SK-N-SH (cell line): ENCODE data around the gene PPP1R14D. TPM values are rescaled to one million over a fixed set of nuclear protein-coding genes. Genes with fewer than 3 reads are reported as not detected.

Source experiments
- CTCF ChIA-PET: fragments of 300-600, 350-600 bp; formaldehyde crosslinking; extraction: SDS; loops from one replicate; lab custom pipeline; 2021; lab: Yijun Ruan, JAX
- POLR2A ChIA-PET: fragments of 350-600 bp; sonication (Branson Sonifier 250); formaldehyde crosslinking; extraction: SDS; loops from one replicate; lab custom pipeline; 2020; ENCODE audit warnings: antibody characterized with exemption, inconsistent platforms; lab: Yijun Ruan, JAX
- DNase-seq: peaks from one replicate; pipeline ENCODE4 v3.0.0; 2012
- H2AFZ ChIP-seq: fragments of 200-600 bp; sonication (generic); 2 replicates; pipeline ENCODE4 v1.8.1; 2016; ENCODE audit warnings: antibody characterized with exemption, mild to moderate bottlenecking, low read depth
- H3F3A ChIP-seq: fragments of 200-600 bp; sonication (generic); replicated peaks from 2 replicates; pipeline ENCODE3; 2016; ENCODE audit warnings: antibody characterized with exemption, mild to moderate bottlenecking; ENCODE audit not compliant: insufficient read depth
- H3K27ac ChIP-seq, 2 experiments: fragments of 200-500 bp in 1 of 2; fragments of 200-600 bp in 1 of 2; sonication (Bioruptor generic) in 1 of 2; sonication (generic), shearing (Covaris generic) in 1 of 2; 2 replicates each; pipeline versions ENCODE4 v1.5.1 to v1.6.1; 2014 to 2016; ENCODE audit warnings: low read depth in 2 of 2, inconsistent platforms in 1 of 2, low read length in 1 of 2, mild to moderate bottlenecking in 1 of 2, mixed read lengths in 1 of 2
- H3K27me3 ChIP-seq: fragments of 200-600 bp; sonication (generic), shearing (Covaris generic); 2 replicates; pipeline ENCODE4 v1.6.1; 2016; ENCODE audit warnings: mixed run types; ENCODE audit not compliant: insufficient read depth
- H3K36me3 ChIP-seq, 2 experiments: fragments of 200-500 bp in 1 of 2; fragments of 200-600 bp in 1 of 2; sonication (Bioruptor generic) in 1 of 2; sonication (generic) in 1 of 2; replicated peaks in 1 of 2; 2 replicates each; pipeline versions ENCODE3 to v1.5.1; 2014 to 2016; ENCODE audit warnings: low read length in 1 of 2, mild to moderate bottlenecking in 1 of 2; ENCODE audit not compliant: insufficient read depth in 2 of 2, control insufficient read depth in 1 of 2
- H3K4me1 ChIP-seq, 2 experiments: fragments of 200-500 bp in 1 of 2; fragments of 200-600 bp in 1 of 2; sonication (Bioruptor generic) in 1 of 2; sonication (generic), shearing (Covaris generic) in 1 of 2; 2 replicates each; pipeline versions ENCODE4 v1.5.1 to v1.6.1; 2014 to 2016; ENCODE audit warnings: low read depth in 1 of 2, low read length in 1 of 2, mixed run types in 1 of 2; ENCODE audit not compliant: insufficient read depth in 2 of 2, control insufficient read depth in 1 of 2
- H3K4me2 ChIP-seq: fragments of 200-600 bp; sonication (generic), shearing (Covaris generic); 2 replicates; pipeline ENCODE4 v1.6.1; 2017; ENCODE audit warnings: mixed run types
- H3K4me3 ChIP-seq, 2 experiments: fragments of 200-500 bp in 1 of 2; fragments of 200-600 bp in 1 of 2; sonication (Bioruptor generic) in 1 of 2; sonication (generic), shearing (Covaris generic) in 1 of 2; 2 replicates each; pipeline versions ENCODE4 v1.5.1 to v1.8.1; 2014 to 2016; ENCODE audit warnings: low read depth in 2 of 2, inconsistent platforms in 1 of 2, low read length in 1 of 2, mild to moderate bottlenecking in 1 of 2, mixed read lengths in 1 of 2, moderate library complexity in 1 of 2
- H3K79me2 ChIP-seq: fragments of 200-600 bp; sonication (generic); 2 replicates; pipeline ENCODE4 v1.8.1; 2017; ENCODE audit warnings: mild to moderate bottlenecking; ENCODE audit not compliant: insufficient read depth
- H3K9ac ChIP-seq: fragments of 200-600 bp; sonication (generic); 2 replicates; pipeline ENCODE4 v1.6.1; 2017; ENCODE audit warnings: mixed run types
- H3K9me2 ChIP-seq: fragments of 200-600 bp; sonication (generic); 2 replicates; pipeline ENCODE4 v1.6.1; 2017; ENCODE audit warnings: mixed run types
- H3K9me3 ChIP-seq: fragments of 200-600 bp; sonication (generic); 2 replicates; pipeline ENCODE4 v1.6.1; 2017; ENCODE audit warnings: mixed run types, mild to moderate bottlenecking, moderate library complexity
- H4K20me1 ChIP-seq: fragments of 200-600 bp; sonication (generic); 2 replicates; pipeline ENCODE4 v1.6.1; 2017; ENCODE audit warnings: mild to moderate bottlenecking, mixed run types; ENCODE audit not compliant: insufficient read depth
- CHD2 ChIP-seq: fragments of 150-350 bp; IDR thresholded peaks from 2 replicates; pipeline ENCODE4 v1.6.1; 2018; ENCODE audit warnings: low read length; ENCODE audit not compliant: partially characterized antibody
- CTCF ChIP-seq: fragments of 200-600 bp; sonication (generic); IDR thresholded peaks from 2 replicates; pipeline ENCODE4 v1.6.1; 2017; ENCODE audit warnings: antibody characterized with exemption, mild to moderate bottlenecking, moderate library complexity
- ELF1 ChIP-seq: IDR thresholded peaks from 2 replicates; pipeline ENCODE4 v1.4.0; 2012
- EP300 ChIP-seq, 2 experiments: IDR thresholded peaks; 2 replicates each; pipeline versions ENCODE4 v1.4.0 to v1.6.1; 2012; ENCODE audit warnings: borderline replicate concordance in 1 of 2, low read depth in 1 of 2, low read length in 1 of 2
- FOXJ3 ChIP-seq: sonication (generic); formaldehyde crosslinking; IDR thresholded peaks from 2 replicates; pipeline ENCODE4 v1.5.1; 2020; ENCODE audit warnings: mild to moderate bottlenecking, missing genetic modification reagents
- FOXM1 ChIP-seq: IDR thresholded peaks from 2 replicates; pipeline ENCODE4 v1.4.0; 2012; ENCODE audit warnings: low read depth, mild to moderate bottlenecking
- JUND ChIP-seq: IDR thresholded peaks from 2 replicates; pipeline ENCODE4 v1.4.0; 2012
- MAX ChIP-seq: IDR thresholded peaks from 2 replicates; pipeline ENCODE4 v1.4.0; 2012; ENCODE audit warnings: low read depth
- MEF2A ChIP-seq: IDR thresholded peaks from 2 replicates; pipeline ENCODE4 v1.4.0; 2012; ENCODE audit warnings: low read depth, borderline replicate concordance
- MXI1 ChIP-seq: IDR thresholded peaks from 2 replicates; pipeline ENCODE4 v1.6.1; 2012; ENCODE audit warnings: mild to moderate bottlenecking, low read depth, low read length, improper control_type of control experiment
- NRF1 ChIP-seq: IDR thresholded peaks from 2 replicates; pipeline ENCODE4 v1.6.1; 2012; ENCODE audit warnings: low read depth, mild to moderate bottlenecking, low read length
- POLR2AphosphoS5 ChIP-seq: IDR thresholded peaks from 2 replicates; pipeline ENCODE4 v1.6.1; 2012; ENCODE audit warnings: low read depth, low read length
- RAD21 ChIP-seq: IDR thresholded peaks from 2 replicates; pipeline ENCODE4 v1.6.1; 2012; ENCODE audit warnings: mild to moderate bottlenecking, low read length
- REST ChIP-seq: IDR thresholded peaks from 2 replicates; pipeline ENCODE4 v1.6.1; 2012; ENCODE audit warnings: mild to moderate bottlenecking, low read depth, low read length, moderate library complexity
- RXRA ChIP-seq: IDR thresholded peaks from 2 replicates; pipeline ENCODE4 v1.4.0; 2012; ENCODE audit warnings: low read depth, mild to moderate bottlenecking, borderline replicate concordance
- SMC3 ChIP-seq: IDR thresholded peaks from 2 replicates; pipeline ENCODE4 v1.6.1; 2012; ENCODE audit warnings: low read depth, low read length, improper control_type of control experiment
- YY1 ChIP-seq: IDR thresholded peaks from 2 replicates; pipeline ENCODE4 v1.4.0; 2012; ENCODE audit warnings: low read depth, mild to moderate bottlenecking
- WGBS: methylation state at CpG from one replicate; pipeline ENCODE4 v1.1.6; 2017; ENCODE audit warnings: low lambda C conversion rate; 5-methylcytosine and 5-hydroxymethylcytosine counted together
- polyA plus RNA-seq, 3 experiments: library from polyadenylated mRNA; depleted of rRNA; stranded (reverse); fragments of >200 nt; gene quantifications; 2 replicates each; pipeline ENCODE4 v1.2.3, GENCODE V29; 2012

Gene PPP1R14D
- polyA plus RNA-seq, 1 of the 3 experiments (the other 2 are of a cell fraction), result not detected

- H2AFZ ChIP-seq, result no peak overlapping the region
- H3K27ac ChIP-seq, result peak overlapping the region in 1 of 2 experiments; percentile 61; a peak in 1 of 4 replicates
- ChIA-PET POLR2A (no interaction called here), CTCF (interaction anchor here (1.1 to 31.8 kb wide), 5 partner anchors 16 to 104 kb away, joined by 4 to 555 read pairs (median 5); partner anchors contain the start of gene RMDN3)
- WGBS, result 57% methylated on average over 5 of the region's 6 CpGs
- H3K79me2 ChIP-seq, result peaks cover 64% of the 10 kb centered on the region
- peaks cover 19% of the 10 kb centered on the region for H4K20me1 ChIP-seq
- peaks cover 4% of the 10 kb centered on the region for H3F3A ChIP-seq
- H3K4me1 ChIP-seq, result peaks cover 2 to 12% of the 10 kb centered on the region in 2 experiments; a peak in 3 of 4 replicates
- no peaks in the 10 kb centered on the region for H3K9me2 ChIP-seq
- no peak for DNase-seq
- no peaks in the 10 kb centered on the region for H3K27me3 ChIP-seq
- peaks cover 0 to 5% of the 10 kb centered on the region in 2 experiments for H3K36me3 ChIP-seq
- no peaks in the 10 kb centered on the region for H3K9me3 ChIP-seq
- no peak overlapping the region for H3K4me3 ChIP-seq
- H3K9ac ChIP-seq, result no peak overlapping the region
- TF ChIP-seq MAX (no peak), FOXJ3 (CRISPR knock-in tag) (no peak), FOXM1 (no peak), SMC3 (no peak), CHD2 (no peak), POLR2AphosphoS5 (no peak), CTCF (no peak), ELF1 (no peak), JUND (no peak), EP300 (IDR thresholded peaks at IDR 0.05; ENCODE audit: borderline replicate concordance in 1 of 2, low read depth in 1 of 2, low read length in 1 of 2) (no peak), REST (no peak), MXI1 (no peak), MEF2A (no peak), NRF1 (no peak), RAD21 (no peak), RXRA (no peak), YY1 (no peak)
- H3K4me2 ChIP-seq, result peak overlapping the region; percentile 54; the same call in 1 of the 2 replicates
Measured at GRCh38 chr15:40787991-40788390, 40.5 kb downstream of the PPP1R14D start.
